A549 (cell line): ENCODE data around the gene SMARCB1.

Experiments
- CTCF ChIP-seq: fragments of >200 bp; sonication (Bioruptor Twin); formaldehyde crosslinking; IDR thresholded peaks from 3 replicates; pipeline ENCODE4 v1.5.1; 2016
- ELK1 ChIP-seq: fragments of 150-350 bp; IDR thresholded peaks from 2 replicates; pipeline ENCODE4 v1.6.1; 2014; ENCODE audit warnings: low read depth, mild to moderate bottlenecking, low read length
- EP300 ChIP-seq, 2 experiments: fragments of >200 bp; sonication (Bioruptor Twin); formaldehyde crosslinking; IDR thresholded peaks; 2 replicates in 1 of 2; 3 replicates in 1 of 2; pipeline ENCODE4 v1.6.1; 2016 to 2017
- JUNB ChIP-seq: fragments of >200 bp; sonication (Bioruptor Twin); formaldehyde crosslinking; IDR thresholded peaks from 2 replicates; pipeline ENCODE4 v1.6.1; 2016
- KDM1A ChIP-seq: fragments of 200-600 bp; sonication (generic); IDR thresholded peaks from 2 replicates; pipeline ENCODE4 v1.6.1; 2016; ENCODE audit warnings: low read depth, mild to moderate bottlenecking
- MAX ChIP-seq: IDR thresholded peaks from 2 replicates; pipeline ENCODE4 v1.6.1; 2012
- MAZ ChIP-seq: fragments of 150-350 bp; IDR thresholded peaks from 2 replicates; pipeline ENCODE4 v1.6.1; 2014; ENCODE audit warnings: antibody characterized with exemption, low read depth, low read length, borderline replicate concordance
- POLR2A ChIP-seq: IDR thresholded peaks from 2 replicates; pipeline ENCODE4 v1.6.1; 2012; ENCODE audit warnings: mild to moderate bottlenecking, low read length
- RAD21 ChIP-seq, 2 experiments: fragments of >200 bp in 1 of 2; sonication (Bioruptor Twin) in 1 of 2; formaldehyde crosslinking in 1 of 2; IDR thresholded peaks in 1 of 2; conservative IDR thresholded peaks in 1 of 2; 2 replicates in 1 of 2; 3 replicates in 1 of 2; pipeline ENCODE4 v1.6.1; 2012 to 2018; ENCODE audit warnings: inconsistent platforms in 1 of 2
- REST ChIP-seq: fragments of 200-600 bp; sonication (generic); IDR thresholded peaks from 2 replicates; pipeline ENCODE4 v1.6.1; 2016; ENCODE audit warnings: antibody characterized with exemption, mild to moderate bottlenecking, moderate library complexity
- SMC3 ChIP-seq: fragments of >200 bp; sonication (Bioruptor Twin); formaldehyde crosslinking; IDR thresholded peaks from 3 replicates; pipeline ENCODE4 v1.6.1; 2018; ENCODE audit warnings: inconsistent platforms
- ZFP36 ChIP-seq: fragments of 450-650 bp; IDR thresholded peaks from 2 replicates; pipeline ENCODE4 v1.6.1; 2014; ENCODE audit warnings: borderline replicate concordance; ENCODE audit not compliant: partially characterized antibody

- TF ChIP-seq EP300 (IDR thresholded peaks at IDR 0.05) (no peak), POLR2A (no peak), CTCF (no peak), ZFP36 (no peak), MAZ (no peak), SMC3 (no peak), RAD21 (conservative IDR thresholded peaks at IDR 0.05 in 1 of 2, IDR thresholded peaks at IDR 0.05 in 1 of 2) (no peak), REST (no peak), MAX (no peak), ELK1 (no peak), JUNB (no peak), KDM1A (no peak)
These were observed 7.0 kb upstream of the SMARCB1 start for GRCh38 chr22:23779731-23780130.
